D721Med (cell line): ENCODE results near the gene CADM1.
A peak's percentile ranks its signal among the peaks of the same experiment; 100 is the strongest.

Experiments used
- DNase-seq: peaks from one replicate; pipeline ENCODE4 v3.0.0; 2011; ENCODE audit warnings: low spot score; ENCODE audit not compliant: insufficient read length
- FAIRE-seq: peaks from 2 replicates; lab custom pipeline; 2011; peaks lifted over from hg19 to GRCh38; lab: Jason Lieb, UNC
- TF ChIP-seq, protein P1 (sequence below): IDR thresholded peaks from 2 replicates; pipeline ENCODE4 v1.5.1; 2012; ENCODE audit warnings: mild to moderate bottlenecking, control low read depth; ENCODE audit not compliant: insufficient read depth; ENCODE audit errors: missing control alignments

Gene CADM1

DNA sequence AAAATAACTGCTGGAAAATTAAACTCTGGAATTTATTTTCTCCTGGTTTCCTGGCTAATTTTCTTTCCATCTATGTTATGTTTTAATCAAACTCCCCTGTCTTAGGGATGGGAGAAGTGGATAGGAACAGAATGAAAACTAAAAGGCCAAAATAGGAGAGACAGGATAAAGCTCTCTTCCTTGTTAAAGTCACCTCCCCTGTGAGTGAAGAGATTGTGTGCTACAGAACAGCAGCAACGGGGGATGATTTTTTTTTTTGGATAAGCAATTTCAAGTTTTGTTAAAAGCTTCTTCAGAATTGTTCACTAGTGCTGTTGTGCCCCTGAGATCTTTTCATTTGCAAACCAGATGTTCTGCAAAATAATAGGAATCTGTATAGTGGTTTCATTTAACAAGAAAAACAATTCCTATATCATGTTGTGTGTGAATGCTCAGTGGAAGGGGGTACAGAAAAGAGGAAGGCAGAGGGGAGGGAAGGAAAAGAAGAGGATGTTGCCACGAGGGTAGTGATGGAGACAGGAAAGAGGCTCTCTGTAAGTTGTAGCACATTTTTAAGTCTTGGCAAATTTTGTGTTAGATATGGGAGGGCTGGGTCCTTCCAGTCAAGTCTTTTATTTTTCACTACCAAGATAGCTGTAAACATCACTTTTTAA, 301.2 kb downstream of the CADM1 start:
- FAIRE-seq (peak; percentile 41), DNase-seq (no peak)
- TF ChIP-seq, protein P1, sequence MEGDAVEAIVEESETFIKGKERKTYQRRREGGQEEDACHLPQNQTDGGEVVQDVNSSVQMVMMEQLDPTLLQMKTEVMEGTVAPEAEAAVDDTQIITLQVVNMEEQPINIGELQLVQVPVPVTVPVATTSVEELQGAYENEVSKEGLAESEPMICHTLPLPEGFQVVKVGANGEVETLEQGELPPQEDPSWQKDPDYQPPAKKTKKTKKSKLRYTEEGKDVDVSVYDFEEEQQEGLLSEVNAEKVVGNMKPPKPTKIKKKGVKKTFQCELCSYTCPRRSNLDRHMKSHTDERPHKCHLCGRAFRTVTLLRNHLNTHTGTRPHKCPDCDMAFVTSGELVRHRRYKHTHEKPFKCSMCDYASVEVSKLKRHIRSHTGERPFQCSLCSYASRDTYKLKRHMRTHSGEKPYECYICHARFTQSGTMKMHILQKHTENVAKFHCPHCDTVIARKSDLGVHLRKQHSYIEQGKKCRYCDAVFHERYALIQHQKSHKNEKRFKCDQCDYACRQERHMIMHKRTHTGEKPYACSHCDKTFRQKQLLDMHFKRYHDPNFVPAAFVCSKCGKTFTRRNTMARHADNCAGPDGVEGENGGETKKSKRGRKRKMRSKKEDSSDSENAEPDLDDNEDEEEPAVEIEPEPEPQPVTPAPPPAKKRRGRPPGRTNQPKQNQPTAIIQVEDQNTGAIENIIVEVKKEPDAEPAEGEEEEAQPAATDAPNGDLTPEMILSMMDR, result no peak

DNA sequence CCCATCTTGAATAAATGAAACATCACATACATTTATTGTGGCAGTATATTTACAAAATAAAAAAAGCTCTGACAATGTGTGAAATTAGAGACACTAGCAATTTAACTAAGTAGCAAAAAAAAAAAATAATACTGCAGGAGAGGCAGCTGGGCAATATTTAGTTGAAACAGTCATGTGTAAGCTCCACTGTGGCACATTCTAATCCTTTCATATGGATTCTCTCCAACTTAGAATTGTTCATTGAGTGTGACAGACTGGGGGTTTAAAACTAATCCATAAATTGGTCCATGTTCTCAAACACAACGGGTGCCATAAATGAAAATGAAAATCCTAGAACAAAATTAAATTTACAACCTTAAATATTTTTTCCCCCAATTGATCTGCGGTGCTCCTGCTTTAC, 302.1 kb downstream of the CADM1 start:
- peak; percentile 77 for FAIRE-seq
- TF ChIP-seq, protein P1, result no peak
- DNase-seq, result no peak

GRCh38 chr11:115201111-115201792, 303.0 kb downstream of the CADM1 start:
- FAIRE-seq, result peak; percentile 44
- no peak for DNase-seq
- TF ChIP-seq, protein P1, result no peak

- no peak for DNase-seq
- TF ChIP-seq, protein P1, result no peak
- FAIRE-seq, result no peak
Measured at GRCh38 chr11:115199481-115200069, 304.6 kb downstream of the CADM1 start.

DNA sequence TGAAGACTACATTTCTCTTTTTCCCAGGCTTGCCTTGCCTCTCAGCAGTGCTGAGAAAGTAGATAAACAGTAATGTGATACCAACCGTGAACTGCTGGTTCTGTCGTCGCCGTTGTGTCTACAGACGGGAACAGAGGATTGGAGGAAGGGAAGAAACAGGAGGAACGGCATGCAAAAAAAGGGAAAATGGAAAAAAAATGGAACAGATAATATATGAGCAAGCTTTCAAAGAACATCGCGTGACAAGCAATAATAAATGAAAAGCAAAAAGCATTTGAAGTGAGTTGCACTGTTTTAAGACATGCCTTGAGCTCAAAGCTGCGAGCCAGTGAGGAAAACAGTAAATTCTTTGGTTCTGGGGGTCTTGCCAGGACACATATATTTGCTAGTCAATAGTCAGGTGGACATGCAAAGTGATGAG, 305.9 kb downstream of the CADM1 start:
- no peak for FAIRE-seq

GRCh38 chr11:115197433-115197832, 306.8 kb downstream of the CADM1 start:
- DNase-seq (no peak), FAIRE-seq (no peak)
- TF ChIP-seq, protein P1, result no peak

More for the DNA sequence above, 305.9 kb downstream of the CADM1 start:
- TF ChIP-seq, protein P1, result no peak
- DNase-seq, result no peak
